Small intestine (tissue), 7 donors: ENCODE data around the gene SH2B3. TPM values are rescaled to one million over a fixed set of nuclear protein-coding genes. Genes with fewer than 3 reads are reported as not detected.

Experiments used
- DNase-seq, 2 donors: peaks; one replicate each; pipeline versions ENCODE4 v3.0.0 to v3.0.0-alpha.2; 2013
- FAIRE-seq: peaks from 2 replicates; lab custom pipeline; 2012; peaks lifted over from hg19 to GRCh38; lab: Jason Lieb, UNC
- H3K27ac ChIP-seq, 3 donors: one replicate each; pipeline ENCODE4 v1.5.1; 2013; ENCODE audit warnings: low read length in 2 of 3, mild to moderate bottlenecking in 2 of 3, control low read depth in 1 of 3, inconsistent platforms in 1 of 3, low read depth in 1 of 3, moderate library complexity in 1 of 3
- H3K27me3 ChIP-seq, 3 donors: one replicate each; pipeline ENCODE4 v1.6.1; 2013; ENCODE audit warnings: low read length in 3 of 3, inconsistent platforms in 1 of 3; ENCODE audit not compliant: control insufficient read depth in 3 of 3, insufficient read depth in 3 of 3
- H3K36me3 ChIP-seq, 3 donors: one replicate each; pipeline ENCODE4 v1.6.1; 2013; ENCODE audit warnings: low read length in 3 of 3, inconsistent platforms in 1 of 3, low read depth in 1 of 3, mild to moderate bottlenecking in 1 of 3, moderate library complexity in 1 of 3; ENCODE audit not compliant: control insufficient read depth in 3 of 3, insufficient read depth in 2 of 3
- H3K4me1 ChIP-seq, 3 donors: one replicate each; pipeline ENCODE4 v1.6.1; 2013; ENCODE audit warnings: low read length in 2 of 3, inconsistent platforms in 1 of 3, low read depth in 1 of 3, mild to moderate bottlenecking in 1 of 3, moderate library complexity in 1 of 3; ENCODE audit not compliant: control insufficient read depth in 3 of 3, insufficient read depth in 2 of 3
- H3K4me3 ChIP-seq, 3 donors: one replicate each; pipeline ENCODE4 v1.5.1; 2013; ENCODE audit warnings: low read length in 3 of 3, control low read depth in 1 of 3, inconsistent platforms in 1 of 3, low read depth in 1 of 3, mild to moderate bottlenecking in 1 of 3, moderate library complexity in 1 of 3
- H3K9me3 ChIP-seq, 2 donors: one replicate each; pipeline ENCODE4 v1.6.1; 2013; ENCODE audit warnings: low read depth in 1 of 2, low read length in 1 of 2; ENCODE audit not compliant: control insufficient read depth in 2 of 2, insufficient read depth in 1 of 2
- WGBS, 3 donors: extraction: QIAGEN DNeasy Blood & Tissue Kit; methylation state at CpG; one replicate each; pipeline ENCODE4 v1.1.7; 2013; 5-methylcytosine and 5-hydroxymethylcytosine counted together
- polyA plus RNA-seq, 4 donors: library from polyadenylated mRNA; stranded (reverse) in 3 of 4; unstranded in 1 of 4; fragments of 200-250 nt in 3 of 4; fragments of 120-200 nt in 1 of 4; gene quantifications; one replicate each; pipeline versions ENCODE4 v1.2.1 to v1.2.3, GENCODE V29; 2013
- donor health status: healthy with polysubstance abuse.
- donor health status: control.
- donor health status: control.
- donor health status: Bipolar disorder and iron deficiency.
- donor health status: healthy.

SH2B3 gene
- polyA plus RNA-seq, 4 donors: 0.67 to 14.9 (median 6.9) TPM

- Histone ChIP-seq H3K36me3 (peaks cover 11 to 67% (median 13%) of the 10 kb centered on the region in 3 donors), H3K9me3 (no peaks in the 10 kb centered on the region), H3K27me3 (no peaks in the 10 kb centered on the region), H3K4me3 (no peak overlapping the region), H3K4me1 (peaks cover 0 to 19% (median 2%) of the 10 kb centered on the region in 3 donors), H3K27ac (no peak overlapping the region)
- no peak for FAIRE-seq
- DNase-seq: no peak
- WGBS, 3 donors: 93 to 95% (median 94%) methylated on average over 41 to 59 of the region's 59 CpGs
Observed at GRCh38 chr12:111362687-111363475, 42.8 kb upstream of the SH2B3 start.

GRCh38 chr12:111363578-111363977, 42.1 kb upstream of the SH2B3 start:
- FAIRE-seq: no peak
- H3K27ac ChIP-seq: no peak overlapping the region

GRCh38 chr12:111366075-111366474, 39.6 kb upstream of the SH2B3 start:
- H3K27ac ChIP-seq: no peak overlapping the region
- peak overlapping the region in 1 of 3 donors; percentile 100 for H3K4me3 ChIP-seq
- DNase-seq: no peak
- no peaks in the 10 kb centered on the region for H3K9me3 ChIP-seq
- H3K36me3 ChIP-seq: peaks cover 11 to 59% (median 13%) of the 10 kb centered on the region in 3 donors
- peaks cover 0 to 21% (median 2%) of the 10 kb centered on the region in 3 donors for H3K4me1 ChIP-seq
- WGBS, 3 donors: 96 to 98% (median 97%) methylated on average over 10 of the region's 10 CpGs
- no peak for FAIRE-seq
- H3K27me3 ChIP-seq: no peaks in the 10 kb centered on the region

More at GRCh38 chr12:111363578-111363977, 42.1 kb upstream of the SH2B3 start:
- H3K4me1 ChIP-seq: peaks cover 0 to 19% (median 2%) of the 10 kb centered on the region in 3 donors
- 89 to 93% (median 91%) methylated on average over 3 of the region's 3 CpGs for WGBS, 3 donors
- H3K36me3 ChIP-seq: peaks cover 11 to 67% (median 13%) of the 10 kb centered on the region in 3 donors
- no peaks in the 10 kb centered on the region for H3K27me3 ChIP-seq
- no peak overlapping the region for H3K4me3 ChIP-seq
- DNase-seq: no peak
- H3K9me3 ChIP-seq: no peaks in the 10 kb centered on the region

GRCh38 chr12:111366583-111366982, 39.1 kb upstream of the SH2B3 start:
- Histone ChIP-seq H3K4me1 (peaks cover 0 to 21% (median 2%) of the 10 kb centered on the region in 3 donors), H3K27ac (no peak overlapping the region), H3K4me3 (peak overlapping the region in 1 of 3 donors; percentile 100), H3K9me3 (no peaks in the 10 kb centered on the region), H3K27me3 (no peaks in the 10 kb centered on the region), H3K36me3 (peaks cover 11 to 54% (median 13%) of the 10 kb centered on the region in 3 donors)
- FAIRE-seq (no peak), DNase-seq (no peak)
- 92 to 100% (median 97%) methylated on average over 2 of the region's 2 CpGs for WGBS, 3 donors

GRCh38 chr12:111367661-111368221, 38.0 kb upstream of the SH2B3 start:
- Histone ChIP-seq H3K4me1 (peaks cover 0 to 21% (median 2%) of the 10 kb centered on the region in 3 donors), H3K36me3 (peaks cover 11 to 43% (median 12%) of the 10 kb centered on the region in 3 donors), H3K27ac (peak overlapping the region; percentile 56 to 83 (median 81)), H3K9me3 (no peaks in the 10 kb centered on the region), H3K27me3 (no peaks in the 10 kb centered on the region), H3K4me3 (peak overlapping the region in 2 of 3 donors; percentile 85 to 100)
- FAIRE-seq (no peak), DNase-seq (peak; percentile 93 to 97)
- 20 to 39% (median 27%) methylated on average over 7 of the region's 7 CpGs for WGBS, 3 donors

- Histone ChIP-seq H3K9me3 (no peaks in the 10 kb centered on the region), H3K27ac (peak overlapping the region; percentile 81 to 89 (median 83)), H3K36me3 (peaks cover 5 to 37% (median 7%) of the 10 kb centered on the region in 3 donors), H3K4me3 (peak overlapping the region; percentile 70 to 100 (median 85)), H3K27me3 (no peaks in the 10 kb centered on the region), H3K4me1 (peaks cover 0 to 21% (median 2%) of the 10 kb centered on the region in 3 donors)
- DNase-seq (peak; percentile 62 to 67), FAIRE-seq (no peak)
- whole genome bisulfite sequencing, 3 donors: 1 to 4% (median 3%) methylated on average over 16 to 18 of the region's 18 CpGs
Observed at GRCh38 chr12:111368291-111368787, 37.4 kb upstream of the SH2B3 start.

GRCh38 chr12:111368788-111369495, 36.8 kb upstream of the SH2B3 start, which contains the start of gene PHETA1:
TSS of gene PHETA1 (minus strand) at chr12:111369095. CDS start at chr12:111363427, 5,668 bp downstream.
- 0 to 1% (median 1%) methylated on average over 47 to 72 of the region's 72 CpGs for WGBS, 3 donors
- H3K27ac ChIP-seq: peak within 1 kb of the TSS; percentile 81 to 89 (median 83)
- H3K4me3 ChIP-seq: peak within 1 kb of the TSS; percentile 70 to 100 (median 85)
- H3K36me3 ChIP-seq: peaks cover 3 to 31% (median 3%) of the 10 kb centered on the region in 3 donors
- H3K4me1 ChIP-seq: peaks cover 0 to 21% (median 2%) of the 10 kb centered on the region in 3 donors
- no peaks in the 10 kb centered on the region for H3K9me3 ChIP-seq
- FAIRE-seq (no peak), DNase-seq (peak; percentile 91 to 96)
- H3K27me3 ChIP-seq: no peaks in the 10 kb centered on the region
